Colonic mucosa (tissue), 4 donors: Measurements from ENCODE around the gene GIPC1. TPM values are rescaled to one million over a fixed set of nuclear protein-coding genes. Genes with fewer than 3 reads are reported as not detected.

Experiments used
- DNase-seq: peaks from one replicate; pipeline ENCODE4 v3.0.0-alpha.2; 2020
- H3K27ac ChIP-seq: fragments of 200-600 bp; one replicate; pipeline ENCODE4 v1.8.0; 2021
- H3K27me3 ChIP-seq: fragments of 200-600 bp; one replicate; pipeline ENCODE4 v1.8.0; 2021
- H3K36me3 ChIP-seq: fragments of 200-600 bp; one replicate; pipeline ENCODE4 v1.8.0; 2021
- H3K4me1 ChIP-seq: fragments of 200-600 bp; one replicate; pipeline ENCODE4 v1.8.0; 2021; ENCODE audit warnings: mild to moderate bottlenecking
- H3K4me3 ChIP-seq: fragments of 200-600 bp; one replicate; pipeline ENCODE4 v1.8.0; 2021
- H3K9ac ChIP-seq, 2 donors: one replicate each; pipeline ENCODE4 v1.7.0; 2013; ENCODE audit warnings: control low read depth in 2 of 2, low read depth in 2 of 2, low read length in 2 of 2
- H3K9me3 ChIP-seq: fragments of 200-600 bp; one replicate; pipeline ENCODE4 v1.8.0; 2021
- intact Hi-C: fragments of 100-400 bp; cut with DNase I; formaldehyde crosslinking; loops from one replicate; pipeline ENCODE4 v1.14.1; 2022
- total RNA-seq, 2 donors: library from RNA; stranded (reverse); fragmentation: NEBNext Ultra II Directional in 1 of 2; extraction: Animal tissue kit (Norgen Biotek cat#: 25700) in 1 of 2; gene quantifications; one replicate each; pipeline ENCODE4 v1.2.1, GENCODE V29; 2021
- TF ChIP-seq, protein P1 (sequence below): fragments of 200-600 bp; IDR thresholded peaks from one replicate; pipeline ENCODE4 v1.8.0; 2022; ENCODE audit warnings: antibody characterized with exemption, mild to moderate bottlenecking
- donor health status: healthy.
- donor health status: DM: no; HTN: no; CAD: no.
- donor health status: DM: no; HTN: no; CAD: no.

The GIPC1 gene
- total RNA-seq, 2 donors from 2014 or later: 281 to 404 TPM

DNA sequence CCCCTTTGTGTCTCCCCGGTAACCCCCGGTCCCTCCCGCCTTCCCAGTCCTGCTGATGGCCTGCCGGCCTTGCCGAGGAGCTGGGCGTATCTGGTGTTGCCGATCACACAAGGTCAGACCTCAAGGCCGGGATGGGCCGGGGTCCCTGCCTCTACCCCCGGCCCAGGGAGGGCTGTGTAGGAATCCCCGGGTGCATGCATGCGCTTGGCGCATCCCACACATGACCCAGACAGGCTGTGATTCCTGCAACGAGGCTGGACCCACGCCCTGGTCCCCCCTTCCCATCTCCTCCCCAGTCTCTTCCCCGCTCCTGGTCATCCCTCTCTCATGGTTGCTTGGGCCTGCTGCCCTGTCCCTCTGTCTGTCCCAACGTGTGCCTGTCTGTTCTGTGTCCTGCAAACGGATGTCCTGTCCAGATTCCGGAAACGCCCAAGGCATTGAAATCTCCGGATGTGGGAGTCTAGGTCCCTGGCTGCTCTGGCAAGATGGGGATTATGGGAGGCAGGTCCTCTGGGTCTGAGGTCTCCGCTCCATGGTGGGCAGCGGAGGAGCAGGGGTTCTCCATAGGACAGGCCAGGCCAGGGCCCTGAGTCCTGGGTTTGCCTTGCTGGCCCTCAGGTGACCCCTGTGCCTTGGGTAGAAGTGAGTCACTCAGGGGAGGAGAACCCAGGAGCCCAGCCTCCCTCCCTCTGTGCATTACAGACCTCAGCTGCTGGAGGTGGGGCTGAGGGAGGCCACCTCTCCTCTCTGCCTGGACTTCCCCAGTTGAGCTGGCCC is 61.2 kb downstream of the GIPC1 start:
- H3K36me3 ChIP-seq: no peaks in the 10 kb centered on the region
- TF ChIP-seq, protein P1, sequence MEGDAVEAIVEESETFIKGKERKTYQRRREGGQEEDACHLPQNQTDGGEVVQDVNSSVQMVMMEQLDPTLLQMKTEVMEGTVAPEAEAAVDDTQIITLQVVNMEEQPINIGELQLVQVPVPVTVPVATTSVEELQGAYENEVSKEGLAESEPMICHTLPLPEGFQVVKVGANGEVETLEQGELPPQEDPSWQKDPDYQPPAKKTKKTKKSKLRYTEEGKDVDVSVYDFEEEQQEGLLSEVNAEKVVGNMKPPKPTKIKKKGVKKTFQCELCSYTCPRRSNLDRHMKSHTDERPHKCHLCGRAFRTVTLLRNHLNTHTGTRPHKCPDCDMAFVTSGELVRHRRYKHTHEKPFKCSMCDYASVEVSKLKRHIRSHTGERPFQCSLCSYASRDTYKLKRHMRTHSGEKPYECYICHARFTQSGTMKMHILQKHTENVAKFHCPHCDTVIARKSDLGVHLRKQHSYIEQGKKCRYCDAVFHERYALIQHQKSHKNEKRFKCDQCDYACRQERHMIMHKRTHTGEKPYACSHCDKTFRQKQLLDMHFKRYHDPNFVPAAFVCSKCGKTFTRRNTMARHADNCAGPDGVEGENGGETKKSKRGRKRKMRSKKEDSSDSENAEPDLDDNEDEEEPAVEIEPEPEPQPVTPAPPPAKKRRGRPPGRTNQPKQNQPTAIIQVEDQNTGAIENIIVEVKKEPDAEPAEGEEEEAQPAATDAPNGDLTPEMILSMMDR: no peak
- no peaks in the 10 kb centered on the region for H3K9me3 ChIP-seq
- DNase-seq: peak; percentile 52
- H3K27me3 ChIP-seq: no peaks in the 10 kb centered on the region
- H3K4me1 ChIP-seq: peaks cover 8% of the 10 kb centered on the region
- peak overlapping the region; percentile 51 for H3K27ac ChIP-seq
- intact Hi-C loops: loop anchor here (10.0 kb wide), 1 partner anchor 50 kb away; no protein-coding TSS in a partner anchor
- H3K9ac ChIP-seq: peak overlapping the region; percentile 19 to 73
- no peak overlapping the region for H3K4me3 ChIP-seq

DNA sequence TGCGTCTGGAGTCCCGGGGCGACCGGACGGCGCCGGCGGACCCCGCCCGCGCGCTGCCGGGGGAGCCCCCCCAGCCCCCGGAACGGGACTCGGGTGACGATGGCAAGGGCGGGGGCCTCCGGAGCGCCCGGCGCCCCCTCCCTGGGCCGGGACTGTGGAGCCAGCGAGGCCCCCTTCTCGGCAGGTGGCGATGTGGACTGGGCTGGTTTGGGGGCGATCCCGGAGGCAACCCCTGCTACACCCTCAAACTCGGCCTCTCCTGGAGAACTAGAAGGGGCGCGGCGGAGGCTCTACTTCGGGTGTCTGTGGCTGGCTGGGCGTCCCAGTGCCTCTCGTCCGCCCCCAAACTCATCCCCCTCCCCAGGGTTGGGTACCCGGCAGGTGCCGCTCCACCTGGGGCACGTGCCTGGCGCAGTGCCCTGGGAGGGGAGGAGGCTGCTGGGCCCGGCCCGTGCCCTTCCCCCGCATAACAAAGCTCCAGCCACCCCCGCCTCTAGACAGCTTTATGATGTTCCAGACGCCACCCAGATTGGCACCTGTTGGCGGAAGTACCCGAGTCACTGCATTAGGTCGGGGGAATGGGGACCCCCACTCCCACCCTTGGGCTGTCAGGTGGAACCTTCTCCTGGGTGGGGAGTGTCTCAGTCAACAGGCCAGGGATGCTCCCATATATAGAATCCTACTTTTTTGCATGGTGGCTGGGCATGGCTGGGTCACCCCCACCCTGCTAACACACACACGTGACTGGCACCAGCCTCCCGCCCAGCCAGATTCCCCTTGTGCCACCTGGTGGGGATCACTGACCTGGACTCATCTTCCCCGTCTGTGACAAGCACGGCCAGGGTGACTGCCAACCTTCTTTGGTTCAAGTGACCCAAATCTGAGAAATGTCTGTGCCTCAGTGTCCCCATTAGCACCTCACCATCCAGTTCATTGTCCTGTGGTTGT is 62.1 kb downstream of the GIPC1 start:
- Histone ChIP-seq H3K9ac (peak overlapping the region; percentile 73 to 84), H3K27ac (peak overlapping the region; percentile 51), H3K9me3 (no peaks in the 10 kb centered on the region), H3K27me3 (no peaks in the 10 kb centered on the region), H3K4me1 (peaks cover 8% of the 10 kb centered on the region), H3K36me3 (no peaks in the 10 kb centered on the region), H3K4me3 (peak overlapping the region; percentile 65)
- TF ChIP-seq, protein P1: no peak
- intact Hi-C loops: loop anchor here (10.0 kb wide), 1 partner anchor 51 kb away; no protein-coding TSS in a partner anchor
- peak; percentile 80 for DNase-seq

DNA sequence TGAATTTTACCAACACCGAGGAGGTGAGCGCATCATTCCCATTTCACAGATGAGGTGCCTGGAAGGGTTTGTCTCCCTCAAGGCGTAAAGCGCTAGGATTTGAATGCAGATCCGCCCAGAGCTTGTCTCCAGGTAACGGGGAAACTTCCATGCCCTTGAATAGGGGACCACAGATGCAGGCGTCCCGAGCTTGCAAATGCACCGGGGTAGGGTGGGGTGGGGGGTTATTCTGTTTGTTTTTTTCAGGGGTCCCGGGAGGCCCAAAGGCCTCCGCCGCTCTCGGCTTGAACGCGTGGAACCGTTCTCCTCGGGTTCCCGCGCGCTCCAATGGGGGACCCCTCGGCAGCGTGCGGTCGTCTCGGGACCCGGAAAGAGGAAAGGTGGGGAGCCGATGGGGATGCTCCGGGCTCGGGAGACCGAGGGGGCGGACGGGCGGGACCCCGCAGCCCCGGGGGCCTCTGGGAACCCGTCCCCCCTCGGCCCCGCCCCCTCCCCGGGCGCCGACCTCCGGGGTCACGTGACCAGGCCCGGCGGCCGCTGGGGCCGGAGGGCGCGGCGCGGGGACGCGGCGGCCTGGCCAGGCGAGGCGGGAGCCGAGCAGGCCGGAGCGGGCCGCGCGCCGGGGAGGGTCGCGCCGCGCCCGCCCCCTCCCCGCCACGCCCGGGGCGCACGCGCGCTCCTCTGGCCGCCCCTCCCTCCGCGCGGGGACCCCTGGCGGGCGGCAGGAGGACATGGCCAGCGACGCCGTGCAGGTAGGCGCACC is 63.0 kb downstream of the GIPC1 start, which contains the start of gene PKN1:
PKN1 (plus strand) TSS at position 516 of the 763 bp plus-strand sequence; CDS start at position 732, 216 bp downstream.
- peak within 1 kb of the TSS; percentile 65 for H3K4me3 ChIP-seq
- TF ChIP-seq, protein P1: no peak
- no peaks in the 10 kb centered on the region for H3K9me3 ChIP-seq
- H3K36me3 ChIP-seq: no peaks in the 10 kb centered on the region
- intact Hi-C loops: loop anchor here (10.0 kb wide), 1 partner anchor 52 kb away; no protein-coding TSS in a partner anchor
- H3K27ac ChIP-seq: peak within 1 kb of the TSS; percentile 51
- no peaks in the 10 kb centered on the region for H3K27me3 ChIP-seq
- DNase-seq: peak; percentile 52
- H3K9ac ChIP-seq: peak within 1 kb of the TSS; percentile 73 to 84
- peaks cover 8% of the 10 kb centered on the region for H3K4me1 ChIP-seq

DNA sequence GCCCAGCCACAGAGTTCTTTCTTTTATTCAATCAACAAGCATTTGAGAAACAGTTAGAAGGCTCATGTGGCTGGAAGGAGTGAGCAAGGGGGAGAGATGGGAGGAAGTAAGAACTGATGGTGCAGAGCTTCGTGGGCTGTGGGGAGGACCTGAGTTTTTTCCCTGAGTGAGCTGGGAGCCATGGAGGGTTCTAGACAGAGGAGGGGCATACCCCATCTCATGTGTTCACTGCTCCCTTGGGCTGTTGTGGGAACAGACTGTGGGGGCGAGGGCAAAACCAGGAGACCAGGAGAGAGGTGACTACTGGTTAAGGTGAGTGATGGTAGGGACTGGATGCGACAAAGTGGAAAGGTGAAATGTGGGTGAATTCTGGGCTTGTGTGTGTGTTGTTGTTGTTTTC is 65.2 kb downstream of the GIPC1 start:
- H3K9me3 ChIP-seq: no peaks in the 10 kb centered on the region

More for the DNA sequence above, 65.2 kb downstream of the GIPC1 start:
- no peak for DNase-seq
- Histone ChIP-seq H3K4me1 (peaks cover 8% of the 10 kb centered on the region), H3K27ac (no peak overlapping the region), H3K27me3 (no peaks in the 10 kb centered on the region), H3K4me3 (no peak overlapping the region), H3K9ac (no peak overlapping the region), H3K36me3 (no peaks in the 10 kb centered on the region)
- intact Hi-C loops: loop anchor here (10.0 kb wide), 1 partner anchor 54 kb away; no protein-coding TSS in a partner anchor
- TF ChIP-seq, protein P1: no peak
